ENCODE data around the gene CREM. TPM values are rescaled to one million over a fixed set of nuclear protein-coding genes. Genes with fewer than 3 reads are reported as not detected.

CREM gene
- total RNA-seq, 2 experiments from 2014 or later = 65.7 to 67.0 TPM

GRCh38 chr10:35160743-35161142 is 34.1 kb downstream of the CREM start:
- CTCF ChIA-PET = no interaction called here
- Mint-ChIP-seq H3K27ac (no peak overlapping the region), H3K4me3 (no peak overlapping the region), H3K4me1 (ENCODE audit: low read depth) (no peaks in the 10 kb centered on the region), H3K36me3 (ENCODE audit: low read depth) (no peaks in the 10 kb centered on the region), H3K27me3 (no peaks in the 10 kb centered on the region), H3K9me3 (no peaks in the 10 kb centered on the region)
- Histone ChIP-seq H3K27me3 (ENCODE audit: control insufficient read depth in 1 of 2, insufficient read depth in 2 of 2, low read length in 2 of 2) (no peaks in the 10 kb centered on the region), H3K27ac (ENCODE audit: low read depth in 1 of 2, low read length in 2 of 2) (no peak overlapping the region), H3K9me3 (ENCODE audit: control insufficient read depth in 1 of 2, insufficient read depth in 1 of 2, low read length in 2 of 2) (no peaks in the 10 kb centered on the region), H3K4me3 (ENCODE audit: low read length) (no peak overlapping the region), H3K4me1 (ENCODE audit: insufficient read depth, low read length) (no peaks in the 10 kb centered on the region), H3K36me3 (ENCODE audit: insufficient read depth, low read length) (no peaks in the 10 kb centered on the region)
- ATAC-seq (ENCODE audit: poor library complexity) (no peak), DNase-seq (no peak)
- no peak for TF ChIP-seq CTCF (IDR thresholded peaks at IDR 0.05)
- POLR2A ChIA-PET = interaction anchor here (1.0 kb wide), 1 partner anchor 33 kb away, joined by 4 read pairs; no protein-coding TSS in a partner anchor
- intact Hi-C loops (cut with DNase I, micrococcal nuclease) = no loop called here

GRCh38 chr10:35161906-35162305 is 35.3 kb downstream of the CREM start:
- Histone ChIP-seq H3K36me3 (ENCODE audit: insufficient read depth, low read length) (no peaks in the 10 kb centered on the region), H3K4me3 (ENCODE audit: low read length) (no peak overlapping the region), H3K27ac (ENCODE audit: low read depth in 1 of 2, low read length in 2 of 2) (no peak overlapping the region), H3K27me3 (ENCODE audit: control insufficient read depth in 1 of 2, insufficient read depth in 2 of 2, low read length in 2 of 2) (no peaks in the 10 kb centered on the region), H3K9me3 (ENCODE audit: control insufficient read depth in 1 of 2, insufficient read depth in 1 of 2, low read length in 2 of 2) (no peaks in the 10 kb centered on the region), H3K4me1 (ENCODE audit: insufficient read depth, low read length) (no peaks in the 10 kb centered on the region)
- Mint-ChIP-seq H3K27ac (no peak overlapping the region), H3K4me3 (no peak overlapping the region), H3K9me3 (no peaks in the 10 kb centered on the region), H3K4me1 (ENCODE audit: low read depth) (no peaks in the 10 kb centered on the region), H3K27me3 (no peaks in the 10 kb centered on the region), H3K36me3 (ENCODE audit: low read depth) (no peaks in the 10 kb centered on the region)
- DNase-seq = no peak
- POLR2A ChIA-PET = no interaction called here
- intact Hi-C loops (cut with DNase I, micrococcal nuclease) = no loop called here
- TF ChIP-seq CTCF (IDR thresholded peaks at IDR 0.05) = no peak
- ATAC-seq (ENCODE audit: poor library complexity) = no peak
- CTCF ChIA-PET = no interaction called here

GRCh38 chr10:35165136-35165535 is 38.5 kb downstream of the CREM start:
- no peak overlapping the region for H3K27ac Mint-ChIP-seq
- H3K4me1 ChIP-seq (ENCODE audit: insufficient read depth, low read length) = no peaks in the 10 kb centered on the region
- DNase-seq (no peak), ATAC-seq (ENCODE audit: poor library complexity) (no peak)
- POLR2A ChIA-PET = no interaction called here
- peaks cover 2% of the 10 kb centered on the region for H3K9me3 Mint-ChIP-seq
- no peaks in the 10 kb centered on the region for H3K36me3 ChIP-seq (ENCODE audit: insufficient read depth, low read length)
- intact Hi-C loops (cut with DNase I, micrococcal nuclease) = no loop called here
- CTCF ChIA-PET = interaction anchor here (0.9 kb wide), 1 partner anchor 42 kb away, joined by 3 read pairs; no protein-coding TSS in a partner anchor
- H3K27me3 ChIP-seq (ENCODE audit: control insufficient read depth in 1 of 2, insufficient read depth in 2 of 2, low read length in 2 of 2) = no peaks in the 10 kb centered on the region
- H3K9me3 ChIP-seq (ENCODE audit: control insufficient read depth in 1 of 2, insufficient read depth in 1 of 2, low read length in 2 of 2) = no peaks in the 10 kb centered on the region
- TF ChIP-seq CTCF (IDR thresholded peaks at IDR 0.05) = no peak
- H3K27me3 Mint-ChIP-seq = no peaks in the 10 kb centered on the region
- H3K4me1 Mint-ChIP-seq (ENCODE audit: low read depth) = no peaks in the 10 kb centered on the region
- no peak overlapping the region for H3K4me3 ChIP-seq (ENCODE audit: low read length)
- H3K36me3 Mint-ChIP-seq (ENCODE audit: low read depth) = no peaks in the 10 kb centered on the region
- no peak overlapping the region for H3K4me3 Mint-ChIP-seq
- H3K27ac ChIP-seq (ENCODE audit: low read depth in 1 of 2, low read length in 2 of 2) = no peak overlapping the region
